ENCODE data around the gene VAPB. TPM values are rescaled to one million over a fixed set of nuclear protein-coding genes. Genes with fewer than 3 reads are reported as not detected.

The VAPB gene
- total RNA-seq, 1 experiment from 2014 or later: 65.1 TPM

DNA sequence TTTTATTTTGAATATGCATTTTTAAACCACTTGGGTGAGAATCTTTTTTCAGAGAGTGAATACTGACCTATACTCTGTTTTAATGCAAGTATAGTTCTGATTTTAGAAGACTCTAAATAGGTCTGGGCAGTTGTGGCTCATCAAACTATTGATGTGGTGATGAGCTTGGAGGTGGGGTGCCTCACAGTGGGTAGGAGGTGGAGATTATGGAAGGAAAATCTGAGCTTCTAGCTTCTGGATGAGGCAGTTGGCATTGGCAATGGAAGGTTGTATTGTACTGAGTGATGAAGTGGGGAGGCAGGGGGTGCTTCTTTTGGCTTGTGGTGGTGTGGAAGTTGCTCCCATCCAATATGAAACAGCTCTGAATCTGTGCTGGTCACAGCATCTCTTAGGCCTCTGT is 52.7 kb downstream of the VAPB start:
- no peaks in the 10 kb centered on the region for H3K27me3 Mint-ChIP-seq (ENCODE audit: low read depth)
- Histone ChIP-seq H4K20me1 (ENCODE audit: control insufficient read depth, insufficient read depth, insufficient read length) (no peaks in the 10 kb centered on the region), H3T11ph (ENCODE audit: low read length) (no peak overlapping the region), H3K18ac (ENCODE audit: insufficient read length, low read depth, low read length) (no peak overlapping the region), H3K79me1 (ENCODE audit: insufficient read depth, low read depth, low read length, poor library complexity, severe bottlenecking) (no peaks in the 10 kb centered on the region), H2AFZ (ENCODE audit: low read length) (no peak overlapping the region), H3K9ac (ENCODE audit: extremely low read depth, insufficient read length, low read length) (no peak overlapping the region), H4K91ac (ENCODE audit: insufficient read length, low read depth, low read length) (no peak overlapping the region), H3K23ac (ENCODE audit: insufficient read length, low read depth, low read length) (no peak overlapping the region), H2BK15ac (ENCODE audit: low read depth, low read length) (no peak overlapping the region), H3K14ac (ENCODE audit: insufficient read depth, low read length) (no peak overlapping the region), H3K23me2 (ENCODE audit: insufficient read length, low read depth, low read length, poor library complexity, severe bottlenecking) (no peaks in the 10 kb centered on the region), H2BK5ac (ENCODE audit: insufficient read length, low read length) (no peak overlapping the region), H3K79me2 (ENCODE audit: insufficient read depth, low read length) (no peaks in the 10 kb centered on the region; the same call in 1 of the 2 replicates), H3K27ac (ENCODE audit: insufficient read length, low read depth, low read length) (no peak overlapping the region), H2AK5ac (ENCODE audit: insufficient read length, low read length) (no peak overlapping the region), H4K8ac (replicated peaks; ENCODE audit: insufficient read length, low read depth, low read length) (no peak overlapping the region), H3K4ac (ENCODE audit: low read depth, low read length) (no peak overlapping the region), H3K56ac (ENCODE audit: insufficient read length, low read depth, low read length) (no peak overlapping the region), H2BK12ac (ENCODE audit: insufficient read length, low read depth, low read length) (no peak overlapping the region), H3K4me2 (ENCODE audit: insufficient read depth, insufficient read length, low read length) (no peak overlapping the region), H3K4me1 (ENCODE audit: insufficient read depth, low read length) (peaks cover 9% of the 10 kb centered on the region), H3K9me3 (ENCODE audit: control insufficient read depth, low read depth, low read length) (no peaks in the 10 kb centered on the region), H4K5ac (ENCODE audit: insufficient read length, low read depth, low read length) (no peak overlapping the region), H3K27me3 (ENCODE audit: insufficient read depth, low read length) (no peaks in the 10 kb centered on the region), H2BK120ac (ENCODE audit: low read depth, low read length, poor library complexity, severe bottlenecking) (no peak overlapping the region), H2BK20ac (ENCODE audit: low read depth, low read length, poor library complexity, severe bottlenecking) (no peak overlapping the region)
- peaks cover 37 to 46% of the 10 kb centered on the region in 2 experiments for H3K4me1 Mint-ChIP-seq
- no peak overlapping the region; a peak in 1 of 5 replicates for H3K4me3 Mint-ChIP-seq
- H3K36me3 Mint-ChIP-seq (ENCODE audit: insufficient read depth in 1 of 3, low read depth in 3 of 3): peaks cover 8 to 42% (median 29%) of the 10 kb centered on the region in 3 experiments; a peak in 6 of 7 replicates
- H3K27ac Mint-ChIP-seq: peak overlapping the region in 1 of 3 experiments; percentile 44; a peak in 2 of 7 replicates
- TF ChIP-seq, protein P1, sequence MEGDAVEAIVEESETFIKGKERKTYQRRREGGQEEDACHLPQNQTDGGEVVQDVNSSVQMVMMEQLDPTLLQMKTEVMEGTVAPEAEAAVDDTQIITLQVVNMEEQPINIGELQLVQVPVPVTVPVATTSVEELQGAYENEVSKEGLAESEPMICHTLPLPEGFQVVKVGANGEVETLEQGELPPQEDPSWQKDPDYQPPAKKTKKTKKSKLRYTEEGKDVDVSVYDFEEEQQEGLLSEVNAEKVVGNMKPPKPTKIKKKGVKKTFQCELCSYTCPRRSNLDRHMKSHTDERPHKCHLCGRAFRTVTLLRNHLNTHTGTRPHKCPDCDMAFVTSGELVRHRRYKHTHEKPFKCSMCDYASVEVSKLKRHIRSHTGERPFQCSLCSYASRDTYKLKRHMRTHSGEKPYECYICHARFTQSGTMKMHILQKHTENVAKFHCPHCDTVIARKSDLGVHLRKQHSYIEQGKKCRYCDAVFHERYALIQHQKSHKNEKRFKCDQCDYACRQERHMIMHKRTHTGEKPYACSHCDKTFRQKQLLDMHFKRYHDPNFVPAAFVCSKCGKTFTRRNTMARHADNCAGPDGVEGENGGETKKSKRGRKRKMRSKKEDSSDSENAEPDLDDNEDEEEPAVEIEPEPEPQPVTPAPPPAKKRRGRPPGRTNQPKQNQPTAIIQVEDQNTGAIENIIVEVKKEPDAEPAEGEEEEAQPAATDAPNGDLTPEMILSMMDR (conservative IDR thresholded peaks at IDR 0.05): no peak
- no peaks in the 10 kb centered on the region for H3K9me3 Mint-ChIP-seq
- DNase-seq: no peak
